ENCODE measurements around the gene THUMPD1.

- no peak for TF ChIP-seq EZH2 (IDR thresholded peaks at IDR 0.05; ENCODE audit: insufficient read depth, poor library complexity, severe bottlenecking)
- no peak for TF ChIP-seq EZH2phosphoT487 (IDR thresholded peaks at IDR 0.05; ENCODE audit: insufficient read depth, low read depth)
These were observed 2.0 kb upstream of the THUMPD1 start for GRCh38 chr16:20743591-20743990.
